ENCODE data around the gene ZNF208. TPM values are rescaled to one million over a fixed set of nuclear protein-coding genes. Genes with fewer than 3 reads are reported as not detected.
"Not testable (repeated sequence)": the region's sequence is repeated elsewhere in the genome, so short reads cannot be mapped to it uniquely, and the experiment has no call there.

ZNF208 gene
- total RNA-seq, 1 donor from 2014 or later = 5.6 TPM

- DNase-seq (ENCODE audit: extremely low spot score in 2 of 2) = no peak
- intact Hi-C loops (cut with DNase I) = no loop called here
- H3K27me3 ChIP-seq = no peaks in the 10 kb centered on the region
- no peak overlapping the region for H3K27ac ChIP-seq
- H3K9me3 ChIP-seq = no peaks in the 10 kb centered on the region
- TF ChIP-seq POLR2A (IDR thresholded peaks at IDR 0.05) (no peak), CTCF (IDR thresholded peaks at IDR 0.05) (no peak), POLR2AphosphoS5 (IDR thresholded peaks at IDR 0.05; ENCODE audit: insufficient read depth in 1 of 2, low read depth in 1 of 2) (no peak)
- no peaks in the 10 kb centered on the region for H3K36me3 ChIP-seq
- no peaks in the 10 kb centered on the region for H3K4me1 ChIP-seq
- H3K4me3 ChIP-seq = no peak overlapping the region
These were observed 103.2 kb downstream of the ZNF208 start for GRCh38 chr19:21907516-21907915.

- no peak overlapping the region for H3K4me3 ChIP-seq
- H3K4me1 ChIP-seq = no peaks in the 10 kb centered on the region
- DNase-seq (ENCODE audit: extremely low spot score in 2 of 2) = no peak
- TF ChIP-seq CTCF (IDR thresholded peaks at IDR 0.05) (no peak), POLR2A (IDR thresholded peaks at IDR 0.05) (no peak), POLR2AphosphoS5 (IDR thresholded peaks at IDR 0.05; ENCODE audit: insufficient read depth in 1 of 2, low read depth in 1 of 2) (no peak)
- H3K27ac ChIP-seq = no peak overlapping the region
- intact Hi-C loops (cut with DNase I) = no loop called here
- no peaks in the 10 kb centered on the region for H3K9me3 ChIP-seq
- H3K27me3 ChIP-seq = no peaks in the 10 kb centered on the region
- H3K36me3 ChIP-seq = no peaks in the 10 kb centered on the region
These were observed 108.2 kb downstream of the ZNF208 start for GRCh38 chr19:21902571-21902970.

- intact Hi-C loops (cut with DNase I) = no loop called here
- Histone ChIP-seq H3K4me3 (no peak overlapping the region), H3K36me3 (no peaks in the 10 kb centered on the region), H3K27me3 (no peaks in the 10 kb centered on the region), H3K9me3 (no peaks in the 10 kb centered on the region), H3K27ac (no peak overlapping the region), H3K4me1 (no peaks in the 10 kb centered on the region)
- DNase-seq (ENCODE audit: extremely low spot score in 2 of 2) = no peak
- TF ChIP-seq POLR2AphosphoS5 (IDR thresholded peaks at IDR 0.05; ENCODE audit: insufficient read depth in 1 of 2, low read depth in 1 of 2) (no peak), CTCF (IDR thresholded peaks at IDR 0.05) (no peak), POLR2A (IDR thresholded peaks at IDR 0.05) (no peak)
These were observed 108.9 kb downstream of the ZNF208 start for GRCh38 chr19:21901861-21902260.

- no peaks in the 10 kb centered on the region for H3K4me1 ChIP-seq
- intact Hi-C loops (cut with DNase I) = no loop called here
- H3K27me3 ChIP-seq = no peaks in the 10 kb centered on the region
- H3K27ac ChIP-seq = no peak overlapping the region
- H3K9me3 ChIP-seq = no peaks in the 10 kb centered on the region
- H3K36me3 ChIP-seq = no peaks in the 10 kb centered on the region
- TF ChIP-seq CTCF (IDR thresholded peaks at IDR 0.05) (no peak), POLR2A (IDR thresholded peaks at IDR 0.05) (no peak), POLR2AphosphoS5 (IDR thresholded peaks at IDR 0.05; ENCODE audit: insufficient read depth in 1 of 2, low read depth in 1 of 2) (no peak)
- DNase-seq (ENCODE audit: extremely low spot score in 2 of 2) = no peak
- H3K4me3 ChIP-seq = no peak overlapping the region
These were observed 110.3 kb downstream of the ZNF208 start for GRCh38 chr19:21900401-21900800.

- DNase-seq (ENCODE audit: extremely low spot score in 2 of 2) = peak in 1 of 2 donors; percentile 44
- Histone ChIP-seq H3K36me3 (no peaks in the 10 kb centered on the region), H3K4me1 (no peaks in the 10 kb centered on the region), H3K27ac (no peak overlapping the region), H3K9me3 (no peaks in the 10 kb centered on the region), H3K27me3 (no peaks in the 10 kb centered on the region), H3K4me3 (no peak overlapping the region)
- TF ChIP-seq CTCF (IDR thresholded peaks at IDR 0.05) (no peak), POLR2AphosphoS5 (IDR thresholded peaks at IDR 0.05; ENCODE audit: insufficient read depth in 1 of 2, low read depth in 1 of 2) (no peak), POLR2A (IDR thresholded peaks at IDR 0.05) (no peak)
- intact Hi-C loops (cut with DNase I) = no loop called here
These were observed 119.7 kb downstream of the ZNF208 start for GRCh38 chr19:21891086-21891485.

- peak in 1 of 2 donors; percentile 34 for DNase-seq (ENCODE audit: extremely low spot score in 2 of 2)
- H3K27ac ChIP-seq; H3K4me1 ChIP-seq; H3K36me3 ChIP-seq; H3K9me3 ChIP-seq; H3K27me3 ChIP-seq; intact Hi-C loops (cut with DNase I); H3K4me3 ChIP-seq: not testable (repeated sequence)
These were observed 120.7 kb downstream of the ZNF208 start for GRCh38 chr19:21890017-21890416.

- H3K27me3 ChIP-seq; H3K4me1 ChIP-seq; DNase-seq (ENCODE audit: extremely low spot score in 2 of 2); H3K9me3 ChIP-seq; H3K36me3 ChIP-seq; H3K27ac ChIP-seq; intact Hi-C loops (cut with DNase I); H3K4me3 ChIP-seq: not testable (repeated sequence)
These were observed 125.2 kb downstream of the ZNF208 start for GRCh38 chr19:21885516-21885915.

GRCh38 chr19:21884786-21885185, 126.0 kb downstream of the ZNF208 start:
- intact Hi-C loops (cut with DNase I); H3K4me1 ChIP-seq; H3K36me3 ChIP-seq; H3K27me3 ChIP-seq; H3K9me3 ChIP-seq; DNase-seq (ENCODE audit: extremely low spot score in 2 of 2); H3K27ac ChIP-seq; H3K4me3 ChIP-seq: not testable (repeated sequence)
